GM19239 (cell line): ENCODE results near the gene SPON1.

Experiments used
- DNase-seq: peaks from one replicate; pipeline ENCODE4 v3.0.0; 2011; ENCODE audit warnings: low spot score; ENCODE audit not compliant: insufficient read length
- FAIRE-seq: peaks from 2 replicates; lab custom pipeline; 2011; peaks lifted over from hg19 to GRCh38; lab: Jason Lieb, UNC

SPON1 gene

GRCh38 chr11:13942378-13942777 is 20.1 kb upstream of the SPON1 start:
- no peak for FAIRE-seq

GRCh38 chr11:13942971-13943381 is 19.5 kb upstream of the SPON1 start:
- FAIRE-seq = no peak
- no peak for DNase-seq

More at GRCh38 chr11:13942378-13942777, 20.1 kb upstream of the SPON1 start:
- no peak for DNase-seq

GRCh38 chr11:13944016-13944415 is 18.5 kb upstream of the SPON1 start:
- no peak for FAIRE-seq
- no peak for DNase-seq

GRCh38 chr11:13944911-13945425 is 17.6 kb upstream of the SPON1 start:
- FAIRE-seq = no peak
- DNase-seq = no peak

- FAIRE-seq = no peak
Measured at GRCh38 chr11:13947379-13947778, 15.1 kb upstream of the SPON1 start.

GRCh38 chr11:13949876-13950275 is 12.6 kb upstream of the SPON1 start:
- DNase-seq = no peak
- FAIRE-seq = no peak

More at GRCh38 chr11:13947379-13947778, 15.1 kb upstream of the SPON1 start:
- no peak for DNase-seq

- DNase-seq = no peak
- FAIRE-seq = no peak
Measured at GRCh38 chr11:13952221-13952620, 10.3 kb upstream of the SPON1 start.

GRCh38 chr11:13952668-13953067 is 9.9 kb upstream of the SPON1 start:
- FAIRE-seq = no peak

GRCh38 chr11:13954591-13954990 is 7.9 kb upstream of the SPON1 start:
- FAIRE-seq (no peak), DNase-seq (no peak)

More at GRCh38 chr11:13952668-13953067, 9.9 kb upstream of the SPON1 start:
- no peak for DNase-seq

- DNase-seq (no peak), FAIRE-seq (peak; percentile 87)
Measured at GRCh38 chr11:13955971-13956421, 6.5 kb upstream of the SPON1 start.

GRCh38 chr11:13956988-13957387 is 5.5 kb upstream of the SPON1 start:
- DNase-seq (no peak), FAIRE-seq (no peak)

GRCh38 chr11:13958641-13959400 is 3.7 kb upstream of the SPON1 start:
- no peak for FAIRE-seq
- no peak for DNase-seq

GRCh38 chr11:13962198-13962561 is 343 bp upstream of the SPON1 start:
- DNase-seq (no peak), FAIRE-seq (no peak)

GRCh38 chr11:13963169-13963948 is 836 bp downstream of the SPON1 start:
- DNase-seq (no peak), FAIRE-seq (no peak)

GRCh38 chr11:13963949-13964770 is 1.6 kb downstream of the SPON1 start:
- no peak for DNase-seq
- no peak for FAIRE-seq

- FAIRE-seq = no peak
- no peak for DNase-seq
Measured at GRCh38 chr11:13964771-13965074, 2.2 kb downstream of the SPON1 start.

- no peak for DNase-seq
Measured at GRCh38 chr11:13965337-13965736, 2.8 kb downstream of the SPON1 start.

GRCh38 chr11:13966013-13966412 is 3.5 kb downstream of the SPON1 start:
- DNase-seq = no peak
- no peak for FAIRE-seq

More at GRCh38 chr11:13965337-13965736, 2.8 kb downstream of the SPON1 start:
- FAIRE-seq = no peak

GRCh38 chr11:13966486-13966885 is 4.0 kb downstream of the SPON1 start:
- DNase-seq = no peak
- no peak for FAIRE-seq

- FAIRE-seq (no peak), DNase-seq (no peak)
Measured at GRCh38 chr11:13970986-13971385, 8.5 kb downstream of the SPON1 start.
